Common myeloid progenitor, CD34-positive (primary cell): ENCODE data around the gene CCT6B. TPM values are rescaled to one million over a fixed set of nuclear protein-coding genes. Genes with fewer than 3 reads are reported as not detected.

Source experiments
- CTCF ChIA-PET: fragments of 350-600 bp; sonication (Branson Sonifier 250); formaldehyde crosslinking; loops from one replicate; lab custom pipeline; 2021; ENCODE audit warnings: antibody characterized with exemption; lab: Charles Lee
- POLR2A ChIA-PET: fragments of 350-600 bp; sonication (Branson Sonifier 250); formaldehyde crosslinking; loops from one replicate; lab custom pipeline; 2021; ENCODE audit warnings: antibody characterized with exemption; lab: Charles Lee
- DNase-seq, 3 donors: peaks; one replicate each; pipeline versions ENCODE4 v3.0.0 to v3.0.0-alpha.2; 2013
- H3K27ac ChIP-seq, 2 experiments: 1 replicate in 1 of 2; 2 replicates in 1 of 2; pipeline ENCODE4 v1.7.0; 2013; ENCODE audit warnings: inconsistent platforms in 2 of 2, low read length in 2 of 2, mild to moderate bottlenecking in 2 of 2, low read depth in 1 of 2, moderate library complexity in 1 of 2; ENCODE audit not compliant: severe bottlenecking in 2 of 2, insufficient read depth in 1 of 2, poor library complexity in 1 of 2
- H3K27me3 ChIP-seq, 5 experiments: replicated peaks in 2 of 5; 1 replicate in 3 of 5; 2 replicates in 2 of 5; pipeline versions ENCODE4 v1.6.1 to v1.7.0; 2013; ENCODE audit warnings: low read length in 4 of 5, mild to moderate bottlenecking in 2 of 5, moderate library complexity in 2 of 5, inconsistent platforms in 1 of 5; ENCODE audit not compliant: insufficient read depth in 5 of 5, control insufficient read depth in 4 of 5
- H3K36me3 ChIP-seq, 4 experiments: 1 replicate in 2 of 4; 2 replicates in 2 of 4; pipeline versions ENCODE4 v1.6.1 to v1.7.0; 2013; ENCODE audit warnings: low read length in 3 of 4, control low read depth in 1 of 4, mild to moderate bottlenecking in 1 of 4; ENCODE audit not compliant: control insufficient read depth in 4 of 4, insufficient read depth in 4 of 4
- H3K4me1 ChIP-seq, 4 experiments: 1 replicate in 3 of 4; 2 replicates in 1 of 4; pipeline versions ENCODE4 v1.6.1 to v1.7.1; 2013; ENCODE audit warnings: low read length in 3 of 4, mild to moderate bottlenecking in 3 of 4, control low read depth in 1 of 4, inconsistent platforms in 1 of 4, moderate library complexity in 1 of 4; ENCODE audit not compliant: control insufficient read depth in 4 of 4, insufficient read depth in 4 of 4; ENCODE audit errors: control extremely low read depth in 1 of 4
- H3K4me3 ChIP-seq, 7 experiments: 1 replicate in 4 of 7; 2 replicates in 3 of 7; pipeline versions ENCODE4 v1.5.1 to v1.7.0; 2013; ENCODE audit warnings: mild to moderate bottlenecking in 7 of 7, low read length in 6 of 7, moderate library complexity in 6 of 7, inconsistent platforms in 2 of 7, low read depth in 2 of 7, control low read depth in 1 of 7; ENCODE audit not compliant: insufficient read depth in 4 of 7, control insufficient read depth in 1 of 7; ENCODE audit errors: extremely low read depth in 1 of 7
- H3K9me3 ChIP-seq, 5 experiments: 1 replicate in 4 of 5; 2 replicates in 1 of 5; pipeline versions ENCODE4 v1.6.1 to v1.7.1; 2013; ENCODE audit warnings: low read length in 4 of 5, mild to moderate bottlenecking in 2 of 5, inconsistent platforms in 1 of 5, low read depth in 1 of 5, moderate library complexity in 1 of 5; ENCODE audit not compliant: control insufficient read depth in 4 of 5, insufficient read depth in 2 of 5; ENCODE audit errors: control extremely low read depth in 1 of 5
- WGBS: methylation state at CpG from one replicate; pipeline ENCODE4 v1.1.5; 2013; ENCODE audit not compliant: insufficient coverage; 5-methylcytosine and 5-hydroxymethylcytosine counted together
- polyA plus RNA-seq: library from polyadenylated mRNA; unstranded; fragments of 120-200 nt; gene quantifications from one replicate; pipeline ENCODE4 v1.2.1, GENCODE V29; 2013

CCT6B gene, protein sequence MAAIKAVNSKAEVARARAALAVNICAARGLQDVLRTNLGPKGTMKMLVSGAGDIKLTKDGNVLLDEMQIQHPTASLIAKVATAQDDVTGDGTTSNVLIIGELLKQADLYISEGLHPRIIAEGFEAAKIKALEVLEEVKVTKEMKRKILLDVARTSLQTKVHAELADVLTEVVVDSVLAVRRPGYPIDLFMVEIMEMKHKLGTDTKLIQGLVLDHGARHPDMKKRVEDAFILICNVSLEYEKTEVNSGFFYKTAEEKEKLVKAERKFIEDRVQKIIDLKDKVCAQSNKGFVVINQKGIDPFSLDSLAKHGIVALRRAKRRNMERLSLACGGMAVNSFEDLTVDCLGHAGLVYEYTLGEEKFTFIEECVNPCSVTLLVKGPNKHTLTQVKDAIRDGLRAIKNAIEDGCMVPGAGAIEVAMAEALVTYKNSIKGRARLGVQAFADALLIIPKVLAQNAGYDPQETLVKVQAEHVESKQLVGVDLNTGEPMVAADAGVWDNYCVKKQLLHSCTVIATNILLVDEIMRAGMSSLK
- 3.6 TPM for polyA plus RNA-seq

DNA sequence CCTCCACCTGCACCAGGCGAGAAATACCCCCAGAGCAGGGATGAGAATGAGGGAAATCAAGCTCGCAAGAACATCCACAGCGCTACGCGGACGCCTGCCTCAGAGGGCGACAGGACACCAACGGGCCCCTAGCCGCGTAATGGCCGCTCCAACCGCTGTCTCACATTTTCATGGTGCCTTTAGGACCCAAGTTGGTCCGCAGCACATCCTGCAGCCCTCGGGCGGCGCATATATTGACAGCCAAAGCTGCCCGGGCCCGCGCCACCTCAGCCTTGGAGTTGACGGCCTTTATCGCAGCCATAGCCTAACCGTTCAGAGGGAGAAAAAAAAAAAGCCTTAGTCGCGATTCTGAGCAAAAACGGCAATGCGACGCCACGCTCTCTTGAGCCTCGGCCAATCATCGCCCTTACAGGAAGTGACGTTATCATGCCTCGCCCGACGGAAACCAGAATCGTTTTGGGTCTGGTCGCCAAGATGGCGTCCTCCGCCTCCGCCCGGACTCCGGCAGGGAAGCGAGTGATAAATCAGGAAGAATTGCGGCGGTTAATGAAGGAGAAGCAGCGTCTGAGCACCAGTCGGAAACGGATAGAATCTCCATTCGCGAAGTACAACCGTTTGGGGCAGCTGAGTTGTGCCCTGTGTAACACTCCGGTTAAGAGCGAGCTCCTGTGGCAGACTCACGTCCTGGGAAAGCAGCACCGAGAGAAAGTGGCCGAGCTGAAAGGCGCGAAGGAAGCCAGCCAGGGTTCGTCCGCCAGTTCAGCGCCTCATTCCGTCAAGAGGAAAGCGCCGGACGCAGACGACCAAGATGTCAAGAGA, at the start of gene CCT6B, which contains the start of gene ZNF830:
Gene CCT6B (minus strand): TSS at position 368 of the 819 bp plus-strand sequence. CDS start 67 bp downstream, at position 301.
Gene ZNF830 (plus strand): TSS at position 448 of the 819 bp plus-strand sequence. CDS start 27 bp downstream, at position 475.
- ChIA-PET POLR2A (interaction anchor here (0.6 to 1.7 kb wide), 2 partner anchors 19 to 725 kb away, joined by 3 to 12 read pairs; partner anchors contain the start of gene LIG3), CTCF (interaction anchor here (0.8 kb wide), 1 partner anchor 14 kb away, joined by 3 read pairs; no protein-coding TSS in a partner anchor)
- WGBS: 0% methylated on average over 60 of the region's 65 CpGs
- Histone ChIP-seq H3K9me3 (no peaks in the 10 kb centered on the region), H3K4me3 (peak within 1 kb of the TSS; percentile 93 to 100 (median 100)), H3K27me3 (no peaks in the 10 kb centered on the region), H3K36me3 (peaks cover 8 to 19% (median 13%) of the 10 kb centered on the region in 4 experiments), H3K4me1 (peaks cover 12 to 24% (median 18%) of the 10 kb centered on the region in 4 experiments), H3K27ac (peak within 1 kb of the TSS; percentile 96 to 98)
- DNase-seq: peak; percentile 97 to 98 (median 98)

DNA sequence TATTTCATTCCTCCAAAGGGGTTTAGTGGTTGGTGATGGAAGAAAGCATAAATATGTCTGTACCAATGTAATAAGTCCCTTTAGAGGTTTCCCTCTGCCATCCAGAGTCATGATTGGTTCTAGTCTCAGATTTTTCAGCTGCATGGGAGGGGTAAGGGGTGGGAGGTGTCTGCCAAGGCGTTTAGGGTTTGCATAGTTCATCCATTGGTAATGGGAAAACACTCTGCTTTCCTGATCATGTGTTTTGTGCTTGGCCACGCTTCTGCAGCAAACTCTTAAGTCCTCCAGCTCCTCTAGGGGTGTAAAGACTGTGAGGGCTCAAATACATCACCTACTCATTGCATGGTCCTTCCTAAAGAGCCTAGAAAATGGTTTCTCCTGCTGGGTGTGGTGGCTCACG, 48.8 kb upstream of the CCT6B start:
- DNase-seq: no peak
- POLR2A ChIA-PET: interaction anchor here (1.2 kb wide), 1 partner anchor 54 kb away, joined by 3 read pairs; no protein-coding TSS in a partner anchor
- no peak overlapping the region for H3K27ac ChIP-seq
- CTCF ChIA-PET: interaction anchor here (0.7 to 3.9 kb wide), 6 partner anchors 8 to 1232 kb away, joined by 3 to 19 read pairs (median 5); partner anchors contain the start of gene RFFL
- H3K4me3 ChIP-seq: no peak overlapping the region
- WGBS: 92% methylated on average over 2 of the region's 3 CpGs
- H3K9me3 ChIP-seq: no peaks in the 10 kb centered on the region
- no peaks in the 10 kb centered on the region for H3K4me1 ChIP-seq
- H3K36me3 ChIP-seq: peaks cover 17 to 73% (median 43%) of the 10 kb centered on the region in 4 experiments
- H3K27me3 ChIP-seq: no peaks in the 10 kb centered on the region

DNA sequence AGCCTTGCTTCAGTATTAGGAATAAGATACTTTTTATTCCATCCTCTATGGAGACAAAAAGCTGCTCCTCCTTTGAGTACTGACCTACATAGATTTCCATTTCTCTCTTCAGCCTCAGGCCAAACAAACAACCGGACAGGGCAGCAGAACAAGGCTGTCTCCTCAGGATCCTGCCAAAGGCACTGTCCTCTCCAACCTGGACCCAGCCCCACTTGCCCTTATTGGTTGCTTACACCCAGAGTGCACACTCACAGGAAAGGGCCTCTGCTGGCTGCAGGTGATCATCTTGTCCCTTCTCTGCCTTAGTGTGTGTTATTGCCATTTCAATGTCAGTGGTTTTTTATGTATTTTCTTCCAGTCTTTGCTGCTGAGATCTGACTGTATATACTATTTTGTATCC, 45.7 kb upstream of the CCT6B start:
- WGBS: 100% methylated on average over 1 of the region's 1 CpG
- H3K27ac ChIP-seq: no peak overlapping the region
- DNase-seq: no peak
- H3K9me3 ChIP-seq: no peaks in the 10 kb centered on the region
- H3K27me3 ChIP-seq: no peaks in the 10 kb centered on the region
- ChIA-PET CTCF (interaction anchor here (0.9 to 3.9 kb wide), 6 partner anchors 11 to 113 kb away, joined by 3 to 19 read pairs (median 4); partner anchors contain the start of gene RAD51D), POLR2A (no interaction called here)
- H3K4me3 ChIP-seq: no peak overlapping the region
- no peaks in the 10 kb centered on the region for H3K4me1 ChIP-seq
- peaks cover 16 to 76% (median 52%) of the 10 kb centered on the region in 4 experiments for H3K36me3 ChIP-seq

DNA sequence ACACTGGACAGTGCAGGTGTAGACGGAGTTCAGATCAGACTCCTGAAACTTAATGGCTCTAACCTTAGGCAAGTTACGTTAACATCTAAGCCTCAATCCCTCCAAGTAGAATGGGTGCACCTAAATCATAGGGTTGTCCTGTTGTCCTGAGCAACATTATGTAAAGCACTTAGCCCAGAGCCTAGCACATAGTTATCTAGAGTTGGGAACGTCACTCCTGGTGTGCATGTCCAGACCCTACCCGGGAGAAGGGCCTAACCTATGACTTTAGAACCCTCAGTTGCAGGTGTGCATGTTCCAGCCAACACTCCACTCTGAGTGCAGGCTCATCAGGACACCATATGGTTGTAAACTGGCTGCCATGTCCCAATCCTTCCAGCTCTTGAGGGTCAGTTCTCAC, 45.1 kb upstream of the CCT6B start:
- 97% methylated on average over 4 of the region's 4 CpGs for WGBS
- Histone ChIP-seq H3K27me3 (no peaks in the 10 kb centered on the region), H3K4me1 (no peaks in the 10 kb centered on the region), H3K9me3 (no peaks in the 10 kb centered on the region), H3K27ac (no peak overlapping the region), H3K36me3 (peaks cover 13 to 76% (median 51%) of the 10 kb centered on the region in 4 experiments), H3K4me3 (no peak overlapping the region)
- ChIA-PET POLR2A (no interaction called here), CTCF (interaction anchor here (0.7 to 1.9 kb wide), 7 partner anchors 10 to 113 kb away, joined by 3 to 7 read pairs (median 3); partner anchors contain the start of gene RAD51D)
- no peak for DNase-seq

DNA sequence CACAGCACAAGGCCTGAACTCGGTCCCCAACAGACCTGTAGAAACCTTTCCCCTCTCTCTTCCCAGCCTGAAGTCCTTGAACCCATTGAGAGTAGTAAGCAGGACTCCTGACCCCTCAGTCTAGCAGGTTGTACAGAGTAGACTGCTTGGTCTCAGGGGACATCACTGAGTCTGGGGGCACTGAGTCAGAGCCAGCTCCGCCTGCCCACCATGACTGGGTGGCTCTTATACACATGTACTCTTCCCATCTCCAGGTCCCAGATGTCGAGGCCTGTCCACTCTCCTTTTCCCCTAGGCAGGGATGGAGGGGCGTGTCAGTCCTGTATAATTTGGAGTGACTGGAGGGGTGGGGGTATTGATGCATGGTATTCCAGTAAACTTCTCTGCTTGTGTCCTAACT, 42.5 kb upstream of the CCT6B start:
- 100% methylated on average over 1 of the region's 4 CpGs for WGBS
- no peak for DNase-seq
- Histone ChIP-seq H3K27me3 (no peaks in the 10 kb centered on the region), H3K9me3 (no peaks in the 10 kb centered on the region), H3K4me3 (no peak overlapping the region), H3K36me3 (peaks cover 12 to 78% (median 54%) of the 10 kb centered on the region in 4 experiments), H3K4me1 (no peaks in the 10 kb centered on the region), H3K27ac (no peak overlapping the region)
- ChIA-PET CTCF (interaction anchor here (0.8 to 10.7 kb wide), 4 partner anchors 21 to 115 kb away, joined by 3 to 156 read pairs (median 4); partner anchors contain the start of genes FNDC8 and RAD51D), POLR2A (no interaction called here)

DNA sequence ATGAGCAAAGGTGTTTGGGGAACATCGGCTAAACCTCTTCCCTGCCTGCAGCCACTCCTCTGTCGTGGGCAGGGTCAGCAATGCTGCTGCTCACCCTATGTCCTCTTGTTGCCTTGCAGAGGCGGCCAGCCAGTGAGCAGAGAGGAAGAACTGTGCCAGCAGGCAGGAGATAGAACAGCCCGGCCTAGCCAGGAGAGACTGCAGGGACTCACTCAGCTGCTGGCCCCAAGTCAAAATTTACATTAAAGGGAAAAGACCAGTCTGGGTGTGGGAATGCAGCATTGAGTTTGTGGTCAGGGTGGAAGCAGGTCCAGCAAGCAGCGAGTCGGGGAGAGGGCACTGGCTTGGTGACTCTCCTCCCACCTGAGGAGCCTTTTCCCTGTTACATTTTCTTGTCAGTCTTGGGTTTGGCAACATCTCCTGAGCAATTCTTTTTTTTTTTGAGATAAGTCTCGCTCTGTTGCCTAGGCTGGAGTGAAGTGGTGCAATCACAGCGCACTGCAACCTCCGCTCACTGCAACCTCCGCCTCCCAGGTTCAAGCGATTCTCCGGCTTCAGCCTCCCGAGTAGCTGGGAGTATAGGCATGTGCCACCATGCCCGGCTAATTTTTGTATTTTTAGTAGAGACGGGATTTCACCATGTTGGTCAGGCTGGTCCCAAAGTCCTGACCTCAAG, 41.8 kb upstream of the CCT6B start:
- POLR2A ChIA-PET: no interaction called here
- Histone ChIP-seq H3K27me3 (no peaks in the 10 kb centered on the region), H3K9me3 (no peaks in the 10 kb centered on the region), H3K4me3 (no peak overlapping the region), H3K4me1 (peaks cover 0 to 3% (median 1%) of the 10 kb centered on the region in 4 experiments), H3K36me3 (peaks cover 12 to 81% (median 55%) of the 10 kb centered on the region in 4 experiments), H3K27ac (no peak overlapping the region)
- DNase-seq: no peak
- CTCF ChIA-PET: interaction anchor here (0.8 to 10.7 kb wide), 3 partner anchors 20 to 116 kb away, joined by 3 to 156 read pairs (median 6); partner anchors contain the start of genes FNDC8 and RAD51D
- 97% methylated on average over 13 of the region's 15 CpGs for WGBS
